ENCODE results near the gene GGT5.
"Not testable (repeated sequence)": the region's sequence is repeated elsewhere in the genome, so short reads cannot be mapped to it uniquely, and the experiment has no call there.

GGT5 gene

GRCh38 chr22:24210409-24210808 is 34.5 kb downstream of the GGT5 start:
- H3K27ac ChIP-seq (ENCODE audit: insufficient read depth in 1 of 2, low read depth in 1 of 2, low read length in 2 of 2, poor library complexity in 1 of 2, severe bottlenecking in 2 of 2); POLR2A ChIA-PET; DNase-seq; H3K27me3 ChIP-seq (replicated peaks in 2 of 5; ENCODE audit: control insufficient read depth in 4 of 5, insufficient read depth in 5 of 5, low read length in 4 of 5); H3K9me3 ChIP-seq (ENCODE audit: control extremely low read depth in 1 of 5, control insufficient read depth in 4 of 5, insufficient read depth in 2 of 5, low read depth in 1 of 5, low read length in 4 of 5); H3K36me3 ChIP-seq (ENCODE audit: control insufficient read depth in 4 of 4, insufficient read depth in 4 of 4, low read length in 3 of 4); H3K4me3 ChIP-seq (ENCODE audit: control insufficient read depth in 1 of 7, extremely low read depth in 1 of 7, insufficient read depth in 4 of 7, low read depth in 2 of 7, low read length in 6 of 7): not testable (repeated sequence)
- 94% methylated on average over 7 of the region's 11 CpGs for WGBS (ENCODE audit: insufficient coverage)
- CTCF ChIA-PET, result interaction anchor here (1.2 kb wide), 1 partner anchor 20 kb away, joined by 3 read pairs; no protein-coding TSS in a partner anchor
- H3K4me1 ChIP-seq (ENCODE audit: control extremely low read depth in 1 of 4, control insufficient read depth in 4 of 4, insufficient read depth in 4 of 4, low read length in 3 of 4), result peaks cover 16 to 50% (median 30%) of the 10 kb centered on the region in 4 experiments

- H3K36me3 ChIP-seq (ENCODE audit: control insufficient read depth in 4 of 4, insufficient read depth in 4 of 4, low read length in 3 of 4), result no peaks in the 10 kb centered on the region
- peaks cover 16 to 47% (median 29%) of the 10 kb centered on the region in 4 experiments for H3K4me1 ChIP-seq (ENCODE audit: control extremely low read depth in 1 of 4, control insufficient read depth in 4 of 4, insufficient read depth in 4 of 4, low read length in 3 of 4)
- ChIA-PET CTCF (interaction anchor here (1.0 to 1.4 kb wide), 3 partner anchors 20 to 35 kb away, joined by 3 to 6 read pairs (median 3); no protein-coding TSS in a partner anchor), POLR2A (no interaction called here)
- H3K4me3 ChIP-seq (ENCODE audit: control insufficient read depth in 1 of 7, extremely low read depth in 1 of 7, insufficient read depth in 4 of 7, low read depth in 2 of 7, low read length in 6 of 7), result no peak overlapping the region
- no peaks in the 10 kb centered on the region for H3K27me3 ChIP-seq (replicated peaks in 2 of 5; ENCODE audit: control insufficient read depth in 4 of 5, insufficient read depth in 5 of 5, low read length in 4 of 5)
- 92% methylated on average over 2 of the region's 4 CpGs for WGBS (ENCODE audit: insufficient coverage)
- no peak for DNase-seq
- no peak overlapping the region for H3K27ac ChIP-seq (ENCODE audit: insufficient read depth in 1 of 2, low read depth in 1 of 2, low read length in 2 of 2, poor library complexity in 1 of 2, severe bottlenecking in 2 of 2)
- peaks cover 0 to 4% (median 0%) of the 10 kb centered on the region in 5 experiments for H3K9me3 ChIP-seq (ENCODE audit: control extremely low read depth in 1 of 5, control insufficient read depth in 4 of 5, insufficient read depth in 2 of 5, low read depth in 1 of 5, low read length in 4 of 5)
These were observed 35.2 kb downstream of the GGT5 start for GRCh38 chr22:24209687-24210086.

GRCh38 chr22:24209016-24209415 is 35.9 kb downstream of the GGT5 start:
- WGBS (ENCODE audit: insufficient coverage), result 100% methylated on average over 2 of the region's 3 CpGs
- POLR2A ChIA-PET, result no interaction called here
- Histone ChIP-seq H3K36me3 (ENCODE audit: control insufficient read depth in 4 of 4, insufficient read depth in 4 of 4, low read length in 3 of 4) (no peaks in the 10 kb centered on the region), H3K27me3 (replicated peaks in 2 of 5; ENCODE audit: control insufficient read depth in 4 of 5, insufficient read depth in 5 of 5, low read length in 4 of 5) (no peaks in the 10 kb centered on the region), H3K4me3 (ENCODE audit: control insufficient read depth in 1 of 7, extremely low read depth in 1 of 7, insufficient read depth in 4 of 7, low read depth in 2 of 7, low read length in 6 of 7) (no peak overlapping the region), H3K4me1 (ENCODE audit: control extremely low read depth in 1 of 4, control insufficient read depth in 4 of 4, insufficient read depth in 4 of 4, low read length in 3 of 4) (peaks cover 16 to 42% (median 29%) of the 10 kb centered on the region in 4 experiments), H3K27ac (ENCODE audit: insufficient read depth in 1 of 2, low read depth in 1 of 2, low read length in 2 of 2, poor library complexity in 1 of 2, severe bottlenecking in 2 of 2) (no peak overlapping the region), H3K9me3 (ENCODE audit: control extremely low read depth in 1 of 5, control insufficient read depth in 4 of 5, insufficient read depth in 2 of 5, low read depth in 1 of 5, low read length in 4 of 5) (peaks cover 0 to 8% (median 0%) of the 10 kb centered on the region in 5 experiments)
- no peak for DNase-seq
- CTCF ChIA-PET, result interaction anchor here (0.9 to 1.4 kb wide), 3 partner anchors 22 to 1052 kb away, joined by 3 to 6 read pairs (median 3); no protein-coding TSS in a partner anchor

GRCh38 chr22:24208012-24208749 is 36.7 kb downstream of the GGT5 start:
- ChIA-PET CTCF (interaction anchor here (0.5 to 1.4 kb wide), 5 partner anchors 12 to 1051 kb away, joined by 3 to 6 read pairs (median 3); no protein-coding TSS in a partner anchor), POLR2A (no interaction called here)
- Histone ChIP-seq H3K4me1 (ENCODE audit: control extremely low read depth in 1 of 4, control insufficient read depth in 4 of 4, insufficient read depth in 4 of 4, low read length in 3 of 4) (peaks cover 16 to 42% (median 29%) of the 10 kb centered on the region in 4 experiments), H3K36me3 (ENCODE audit: control insufficient read depth in 4 of 4, insufficient read depth in 4 of 4, low read length in 3 of 4) (no peaks in the 10 kb centered on the region), H3K9me3 (ENCODE audit: control extremely low read depth in 1 of 5, control insufficient read depth in 4 of 5, insufficient read depth in 2 of 5, low read depth in 1 of 5, low read length in 4 of 5) (peaks cover 0 to 8% (median 0%) of the 10 kb centered on the region in 5 experiments), H3K27me3 (replicated peaks in 2 of 5; ENCODE audit: control insufficient read depth in 4 of 5, insufficient read depth in 5 of 5, low read length in 4 of 5) (no peaks in the 10 kb centered on the region), H3K27ac (ENCODE audit: insufficient read depth in 1 of 2, low read depth in 1 of 2, low read length in 2 of 2, poor library complexity in 1 of 2, severe bottlenecking in 2 of 2) (peak overlapping the region in 1 of 2 experiments; percentile 77), H3K4me3 (ENCODE audit: control insufficient read depth in 1 of 7, extremely low read depth in 1 of 7, insufficient read depth in 4 of 7, low read depth in 2 of 7, low read length in 6 of 7) (peak overlapping the region in 4 of 7 experiments; percentile 4 to 54 (median 36))
- no CpG with 5 or more reads among the region's 2 CpGs for WGBS (ENCODE audit: insufficient coverage)
- peak; percentile 27 to 63 (median 52) for DNase-seq

- Histone ChIP-seq H3K36me3 (ENCODE audit: control insufficient read depth in 4 of 4, insufficient read depth in 4 of 4, low read length in 3 of 4) (no peaks in the 10 kb centered on the region), H3K27me3 (replicated peaks in 2 of 5; ENCODE audit: control insufficient read depth in 4 of 5, insufficient read depth in 5 of 5, low read length in 4 of 5) (no peaks in the 10 kb centered on the region), H3K9me3 (ENCODE audit: control extremely low read depth in 1 of 5, control insufficient read depth in 4 of 5, insufficient read depth in 2 of 5, low read depth in 1 of 5, low read length in 4 of 5) (peaks cover 0 to 8% (median 0%) of the 10 kb centered on the region in 5 experiments), H3K4me1 (ENCODE audit: control extremely low read depth in 1 of 4, control insufficient read depth in 4 of 4, insufficient read depth in 4 of 4, low read length in 3 of 4) (peaks cover 16 to 42% (median 29%) of the 10 kb centered on the region in 4 experiments), H3K27ac (ENCODE audit: insufficient read depth in 1 of 2, low read depth in 1 of 2, low read length in 2 of 2, poor library complexity in 1 of 2, severe bottlenecking in 2 of 2) (peak overlapping the region in 1 of 2 experiments; percentile 77), H3K4me3 (ENCODE audit: control insufficient read depth in 1 of 7, extremely low read depth in 1 of 7, insufficient read depth in 4 of 7, low read depth in 2 of 7, low read length in 6 of 7) (peak overlapping the region in 3 of 7 experiments; percentile 35 to 54 (median 37))
- ChIA-PET POLR2A (interaction anchor here (0.6 kb wide), 1 partner anchor 11 kb away, joined by 4 read pairs; no protein-coding TSS in a partner anchor), CTCF (interaction anchor here (0.5 to 1.3 kb wide), 6 partner anchors 9 to 69 kb away, joined by 3 to 4 read pairs (median 3); no protein-coding TSS in a partner anchor)
- peak in 1 of 3 donors; percentile 31 for DNase-seq
- WGBS (ENCODE audit: insufficient coverage), result 81% methylated on average over 7 of the region's 8 CpGs
These were observed 37.4 kb downstream of the GGT5 start for GRCh38 chr22:24207264-24208011.

- POLR2A ChIA-PET, result interaction anchor here (0.6 kb wide), 1 partner anchor 12 kb away, joined by 4 read pairs; no protein-coding TSS in a partner anchor
- peak in 2 of 3 donors; percentile 64 to 79 for DNase-seq
- not testable (repeated sequence) for H3K9me3 ChIP-seq (ENCODE audit: control extremely low read depth in 1 of 5, control insufficient read depth in 4 of 5, insufficient read depth in 2 of 5, low read depth in 1 of 5, low read length in 4 of 5); H3K27me3 ChIP-seq (replicated peaks in 2 of 5; ENCODE audit: control insufficient read depth in 4 of 5, insufficient read depth in 5 of 5, low read length in 4 of 5); H3K36me3 ChIP-seq (ENCODE audit: control insufficient read depth in 4 of 4, insufficient read depth in 4 of 4, low read length in 3 of 4); H3K27ac ChIP-seq (ENCODE audit: insufficient read depth in 1 of 2, low read depth in 1 of 2, low read length in 2 of 2, poor library complexity in 1 of 2, severe bottlenecking in 2 of 2)
- H3K4me3 ChIP-seq (ENCODE audit: control insufficient read depth in 1 of 7, extremely low read depth in 1 of 7, insufficient read depth in 4 of 7, low read depth in 2 of 7, low read length in 6 of 7), result peak overlapping the region in 1 of 7 experiments; percentile 13
- peaks cover 16 to 42% (median 29%) of the 10 kb centered on the region in 4 experiments for H3K4me1 ChIP-seq (ENCODE audit: control extremely low read depth in 1 of 4, control insufficient read depth in 4 of 4, insufficient read depth in 4 of 4, low read length in 3 of 4)
- CTCF ChIA-PET, result interaction anchor here (0.7 to 1.3 kb wide), 5 partner anchors 8 to 36 kb away, joined by 3 to 4 read pairs (median 4); no protein-coding TSS in a partner anchor
- 64% methylated on average over 2 of the region's 15 CpGs for WGBS (ENCODE audit: insufficient coverage)
These were observed 38.2 kb downstream of the GGT5 start for GRCh38 chr22:24206460-24207263.

All from common myeloid progenitor, CD34-positive (primary cell).